Neural cell (in vitro differentiated cells): ENCODE data around the gene CSTF2.

Experiments used
- CTCF ChIP-seq: fragments of 450-650 bp; IDR thresholded peaks from 2 replicates; pipeline ENCODE4 v1.5.1; 2014; ENCODE audit warnings: antibody characterized with exemption, mild to moderate bottlenecking, moderate library complexity; ENCODE audit not compliant: poor library complexity, severe bottlenecking
- EP300 ChIP-seq: fragments of 450-650 bp; conservative IDR thresholded peaks from 2 replicates; pipeline ENCODE4 v1.6.1; 2014; ENCODE audit warnings: antibody characterized with exemption, mild to moderate bottlenecking, moderate library complexity; ENCODE audit not compliant: poor library complexity, severe bottlenecking
- RAD21 ChIP-seq: fragments of 450-650 bp; conservative IDR thresholded peaks from 2 replicates; pipeline ENCODE4 v1.6.1; 2014; ENCODE audit warnings: antibody characterized with exemption, mild to moderate bottlenecking, moderate library complexity
- TAF1 ChIP-seq: IDR thresholded peaks from 2 replicates; pipeline ENCODE4 v1.6.1; 2012; ENCODE audit warnings: low read depth

GRCh38 chrX:100797359-100797758, 22.8 kb upstream of the CSTF2 start:
- TF ChIP-seq EP300 (no peak), CTCF (no peak), TAF1 (no peak), RAD21 (no peak)
